ENCODE measurements around the gene TSN. TPM values are rescaled to one million over a fixed set of nuclear protein-coding genes. Genes with fewer than 3 reads are reported as not detected.
A peak's percentile ranks its signal among the peaks of the same experiment; 100 is the strongest.
"Not testable (repeated sequence)": the region's sequence is repeated elsewhere in the genome, so short reads cannot be mapped to it uniquely, and the experiment has no call there.

TSN gene
- total RNA-seq, 1 donor from 2014 or later: 60.4 TPM

DNA sequence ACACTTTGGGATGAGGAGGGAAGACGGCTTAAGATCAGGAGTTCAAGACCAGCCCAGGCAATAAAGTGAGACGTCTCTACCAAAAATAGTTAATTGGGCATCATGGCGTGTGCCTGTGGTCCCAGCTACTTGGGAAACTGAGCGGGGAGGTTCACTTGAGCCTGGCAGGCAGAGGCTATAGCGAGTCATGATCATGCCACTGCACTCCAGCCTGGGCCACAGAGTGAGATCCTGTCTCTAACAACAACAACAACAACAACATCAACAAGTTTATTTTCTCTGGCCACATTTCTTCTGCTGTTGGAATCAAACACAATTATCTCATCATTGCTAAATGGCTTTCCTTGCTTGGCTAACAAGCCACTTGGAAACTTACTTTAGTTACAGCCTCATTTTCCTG lies 32.1 kb upstream of the TSN start:
- Mint-ChIP-seq H3K9me3 (no peaks in the 10 kb centered on the region), H3K4me3 (no peak overlapping the region), H3K27ac (no peak overlapping the region), H3K4me1 (no peaks in the 10 kb centered on the region), H3K36me3 (peaks cover 11% of the 10 kb centered on the region), H3K27me3 (ENCODE audit: low read depth) (no peaks in the 10 kb centered on the region)
- TF ChIP-seq, protein P1, sequence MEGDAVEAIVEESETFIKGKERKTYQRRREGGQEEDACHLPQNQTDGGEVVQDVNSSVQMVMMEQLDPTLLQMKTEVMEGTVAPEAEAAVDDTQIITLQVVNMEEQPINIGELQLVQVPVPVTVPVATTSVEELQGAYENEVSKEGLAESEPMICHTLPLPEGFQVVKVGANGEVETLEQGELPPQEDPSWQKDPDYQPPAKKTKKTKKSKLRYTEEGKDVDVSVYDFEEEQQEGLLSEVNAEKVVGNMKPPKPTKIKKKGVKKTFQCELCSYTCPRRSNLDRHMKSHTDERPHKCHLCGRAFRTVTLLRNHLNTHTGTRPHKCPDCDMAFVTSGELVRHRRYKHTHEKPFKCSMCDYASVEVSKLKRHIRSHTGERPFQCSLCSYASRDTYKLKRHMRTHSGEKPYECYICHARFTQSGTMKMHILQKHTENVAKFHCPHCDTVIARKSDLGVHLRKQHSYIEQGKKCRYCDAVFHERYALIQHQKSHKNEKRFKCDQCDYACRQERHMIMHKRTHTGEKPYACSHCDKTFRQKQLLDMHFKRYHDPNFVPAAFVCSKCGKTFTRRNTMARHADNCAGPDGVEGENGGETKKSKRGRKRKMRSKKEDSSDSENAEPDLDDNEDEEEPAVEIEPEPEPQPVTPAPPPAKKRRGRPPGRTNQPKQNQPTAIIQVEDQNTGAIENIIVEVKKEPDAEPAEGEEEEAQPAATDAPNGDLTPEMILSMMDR (IDR thresholded peaks at IDR 0.05; ENCODE audit: unreplicated experiment): no peak
- DNase-seq (ENCODE audit: low spot score in 2 of 2, unreplicated experiment in 2 of 2): no peak

DNA sequence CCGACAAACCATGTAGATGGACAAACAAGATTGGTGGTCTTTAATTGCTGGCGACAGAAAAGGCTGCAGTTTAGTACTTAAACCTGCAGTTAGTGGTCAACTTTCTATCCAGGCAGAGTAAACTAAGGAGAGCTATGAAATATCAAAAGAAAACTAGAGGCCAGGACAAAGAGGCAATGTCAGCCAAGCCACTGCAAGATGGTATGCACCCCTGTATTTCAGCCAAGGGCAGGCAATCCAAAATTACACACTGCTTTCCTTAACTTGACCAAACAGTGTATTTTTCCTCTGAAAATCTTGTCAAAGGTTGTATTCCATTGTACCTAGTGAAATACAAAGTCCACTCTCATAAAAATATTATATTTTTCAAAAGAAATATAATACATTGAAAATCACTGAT lies 28.1 kb upstream of the TSN start:
- no peaks in the 10 kb centered on the region for H3K4me1 Mint-ChIP-seq
- H3K27ac Mint-ChIP-seq: no peak overlapping the region
- H3K4me3 Mint-ChIP-seq: no peak overlapping the region
- no peaks in the 10 kb centered on the region for H3K9me3 Mint-ChIP-seq
- no peak for DNase-seq (ENCODE audit: low spot score in 2 of 2, unreplicated experiment in 2 of 2)
- peaks cover 30% of the 10 kb centered on the region for H3K36me3 Mint-ChIP-seq
- TF ChIP-seq, protein P1 (IDR thresholded peaks at IDR 0.05; ENCODE audit: unreplicated experiment): no peak
- H3K27me3 Mint-ChIP-seq (ENCODE audit: low read depth): no peaks in the 10 kb centered on the region

DNA sequence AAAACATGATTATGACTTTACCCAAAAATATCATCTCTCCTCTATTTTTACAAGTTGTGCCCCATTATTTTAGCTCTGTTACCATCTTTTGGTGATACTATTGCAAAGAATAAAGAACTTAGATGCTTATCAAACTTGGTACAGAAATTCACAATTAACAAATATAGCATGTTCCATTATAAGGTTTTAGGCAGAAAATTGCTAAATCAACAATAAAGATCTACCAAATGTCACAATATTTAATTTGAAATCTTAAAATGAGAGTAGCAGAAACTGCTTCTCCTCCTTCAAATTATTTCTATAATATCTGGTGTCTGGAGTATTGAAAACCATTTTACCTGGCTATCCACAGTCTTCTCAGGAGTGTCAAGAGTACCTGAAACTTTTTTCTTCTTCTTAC lies 27.5 kb upstream of the TSN start:
- no peaks in the 10 kb centered on the region for H3K9me3 Mint-ChIP-seq
- peaks cover 32% of the 10 kb centered on the region for H3K36me3 Mint-ChIP-seq
- no peaks in the 10 kb centered on the region for H3K27me3 Mint-ChIP-seq (ENCODE audit: low read depth)
- DNase-seq (ENCODE audit: low spot score in 2 of 2, unreplicated experiment in 2 of 2): no peak
- H3K27ac Mint-ChIP-seq: no peak overlapping the region
- TF ChIP-seq, protein P1 (IDR thresholded peaks at IDR 0.05; ENCODE audit: unreplicated experiment): no peak
- H3K4me3 Mint-ChIP-seq: no peak overlapping the region
- no peaks in the 10 kb centered on the region for H3K4me1 Mint-ChIP-seq

DNA sequence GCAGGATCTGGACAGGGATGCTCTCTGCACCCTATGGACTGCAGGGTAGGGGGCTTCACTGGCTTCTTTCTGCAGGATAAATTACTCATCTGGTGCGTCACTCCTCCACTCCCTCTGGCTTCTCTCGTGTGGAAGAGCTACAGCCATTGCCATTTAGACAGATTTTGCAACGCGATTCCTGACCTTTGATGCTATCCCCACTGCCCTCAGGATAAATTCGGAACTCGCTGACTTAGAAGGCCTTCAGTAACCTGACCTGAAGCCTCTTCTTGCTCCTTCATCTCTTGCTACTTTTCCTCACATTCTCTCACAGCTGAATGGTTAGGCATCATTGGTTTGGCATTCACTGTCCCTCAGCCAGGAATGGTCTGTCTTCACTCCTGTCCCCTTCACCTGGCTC lies 24.1 kb upstream of the TSN start:
- H3K36me3 Mint-ChIP-seq: peaks cover 32% of the 10 kb centered on the region
- H3K27me3 Mint-ChIP-seq (ENCODE audit: low read depth): no peaks in the 10 kb centered on the region

DNA sequence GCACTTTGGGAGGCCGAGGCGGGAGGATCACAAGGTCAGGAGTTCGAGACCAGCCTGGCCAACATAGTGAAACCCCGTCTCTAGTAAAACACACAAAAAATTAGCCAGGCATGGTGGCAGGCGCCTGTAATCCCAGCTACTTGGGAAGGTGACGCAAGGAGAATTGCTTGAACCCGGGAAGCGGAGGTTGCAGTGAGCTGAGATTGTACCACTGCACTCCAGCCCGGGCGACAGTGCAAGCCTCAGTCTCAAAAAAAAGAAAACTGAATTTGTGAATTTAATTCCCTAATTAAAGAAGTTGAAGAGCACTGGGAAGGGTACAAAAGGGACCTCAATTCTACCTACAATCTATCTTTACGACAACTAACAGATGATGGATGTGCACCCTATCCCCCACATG lies 20.9 kb upstream of the TSN start:
- Mint-ChIP-seq H3K36me3 (peaks cover 18% of the 10 kb centered on the region), H3K4me1 (peaks cover 12% of the 10 kb centered on the region)
- not testable (repeated sequence) for H3K27me3 Mint-ChIP-seq (ENCODE audit: low read depth); H3K4me3 Mint-ChIP-seq; H3K9me3 Mint-ChIP-seq; DNase-seq (ENCODE audit: low spot score in 2 of 2, unreplicated experiment in 2 of 2); H3K27ac Mint-ChIP-seq

More for the DNA sequence above, 24.1 kb upstream of the TSN start:
- H3K4me1 Mint-ChIP-seq: peaks cover 12% of the 10 kb centered on the region
- no peak overlapping the region for H3K4me3 Mint-ChIP-seq
- H3K9me3 Mint-ChIP-seq: no peaks in the 10 kb centered on the region
- no peak overlapping the region for H3K27ac Mint-ChIP-seq
- TF ChIP-seq, protein P1 (IDR thresholded peaks at IDR 0.05; ENCODE audit: unreplicated experiment): no peak
- DNase-seq (ENCODE audit: low spot score in 2 of 2, unreplicated experiment in 2 of 2): no peak

DNA sequence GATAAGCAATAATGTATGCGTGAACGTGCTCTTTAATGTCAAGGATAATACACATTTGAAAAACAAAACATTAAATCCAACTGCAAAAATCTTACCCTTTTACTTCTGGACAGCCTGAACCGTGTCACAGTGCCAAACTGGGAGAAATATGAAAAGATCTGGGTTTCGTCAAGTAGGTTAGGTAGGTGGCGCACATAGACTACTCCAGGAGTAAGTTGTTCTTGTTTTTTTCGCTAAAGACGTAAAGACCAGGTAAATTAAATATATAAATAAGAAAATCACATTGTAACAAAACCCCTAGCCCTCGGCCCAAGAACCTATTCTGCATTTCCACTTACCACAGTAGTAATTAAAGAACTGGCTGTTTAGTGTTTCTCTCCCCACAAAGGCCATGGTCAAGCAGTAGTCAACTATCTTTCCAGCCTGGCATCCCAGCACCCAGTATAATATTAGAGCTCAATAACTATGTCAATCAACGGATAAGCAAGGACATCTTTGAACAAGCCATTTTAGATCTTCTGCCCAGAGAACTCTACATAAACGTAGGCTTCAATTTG lies 19.9 kb upstream of the TSN start:
- Mint-ChIP-seq H3K36me3 (peaks cover 18% of the 10 kb centered on the region), H3K9me3 (no peaks in the 10 kb centered on the region), H3K4me1 (peaks cover 12% of the 10 kb centered on the region), H3K27me3 (ENCODE audit: low read depth) (peaks cover 2% of the 10 kb centered on the region), H3K27ac (peak overlapping the region; percentile 90), H3K4me3 (peak overlapping the region; percentile 96)
- no peak for DNase-seq (ENCODE audit: low spot score in 2 of 2, unreplicated experiment in 2 of 2)
- TF ChIP-seq, protein P1 (IDR thresholded peaks at IDR 0.05; ENCODE audit: unreplicated experiment): no peak
